Measurements from ENCODE around the gene PLPP4.

DNA sequence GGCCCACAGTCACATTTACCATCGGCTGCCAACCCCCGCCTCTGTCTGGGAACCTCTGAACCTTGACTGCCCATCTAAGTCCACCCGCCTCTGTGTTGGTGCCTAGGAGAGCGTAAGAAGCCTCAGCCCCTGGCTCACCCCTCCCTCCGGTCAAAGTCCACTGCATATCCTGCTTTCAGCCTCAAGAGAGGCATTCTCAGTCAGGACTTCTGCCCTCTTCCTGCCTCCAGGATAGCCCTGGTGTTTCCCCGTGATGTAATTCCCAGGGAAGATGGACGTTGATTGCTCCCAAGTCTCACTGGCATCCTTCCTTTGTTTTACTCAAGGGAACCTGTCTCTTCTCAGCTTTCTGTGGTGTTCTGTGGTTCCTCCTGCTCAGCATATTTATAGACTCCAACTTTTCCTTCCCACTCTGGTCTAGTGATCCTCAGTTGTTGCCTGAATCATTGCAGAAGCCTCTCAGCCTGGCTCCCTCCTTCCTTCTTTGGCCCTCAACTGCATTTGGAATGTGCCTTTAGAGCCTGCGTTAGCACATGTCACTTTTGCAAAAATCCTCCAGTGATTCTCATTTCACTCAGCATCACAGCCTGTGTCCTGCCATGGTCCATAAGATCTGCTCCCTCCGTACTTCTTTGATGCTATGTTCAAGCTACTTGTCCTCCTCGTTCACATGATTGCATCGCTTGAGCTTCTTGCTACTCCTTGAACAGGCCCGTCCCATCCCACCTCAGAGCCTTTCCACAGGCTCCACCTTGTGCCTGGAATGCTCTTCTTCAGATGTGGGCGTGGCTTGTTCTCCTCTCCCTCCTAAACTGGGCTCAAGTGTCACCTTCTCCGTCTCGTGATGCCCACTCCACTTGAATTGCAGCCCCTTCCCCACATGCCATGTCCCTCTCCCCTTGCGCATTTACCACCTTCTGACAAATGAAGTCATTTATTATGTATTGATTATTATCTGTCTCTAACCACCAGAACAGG, 124.2 kb downstream of the PLPP4 start:
- TF ChIP-seq, protein P1, sequence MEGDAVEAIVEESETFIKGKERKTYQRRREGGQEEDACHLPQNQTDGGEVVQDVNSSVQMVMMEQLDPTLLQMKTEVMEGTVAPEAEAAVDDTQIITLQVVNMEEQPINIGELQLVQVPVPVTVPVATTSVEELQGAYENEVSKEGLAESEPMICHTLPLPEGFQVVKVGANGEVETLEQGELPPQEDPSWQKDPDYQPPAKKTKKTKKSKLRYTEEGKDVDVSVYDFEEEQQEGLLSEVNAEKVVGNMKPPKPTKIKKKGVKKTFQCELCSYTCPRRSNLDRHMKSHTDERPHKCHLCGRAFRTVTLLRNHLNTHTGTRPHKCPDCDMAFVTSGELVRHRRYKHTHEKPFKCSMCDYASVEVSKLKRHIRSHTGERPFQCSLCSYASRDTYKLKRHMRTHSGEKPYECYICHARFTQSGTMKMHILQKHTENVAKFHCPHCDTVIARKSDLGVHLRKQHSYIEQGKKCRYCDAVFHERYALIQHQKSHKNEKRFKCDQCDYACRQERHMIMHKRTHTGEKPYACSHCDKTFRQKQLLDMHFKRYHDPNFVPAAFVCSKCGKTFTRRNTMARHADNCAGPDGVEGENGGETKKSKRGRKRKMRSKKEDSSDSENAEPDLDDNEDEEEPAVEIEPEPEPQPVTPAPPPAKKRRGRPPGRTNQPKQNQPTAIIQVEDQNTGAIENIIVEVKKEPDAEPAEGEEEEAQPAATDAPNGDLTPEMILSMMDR (conservative IDR thresholded peaks at IDR 0.05; ENCODE audit: low read depth, low read length) = no peak
- no peak for TF ChIP-seq EZH2 (IDR thresholded peaks at IDR 0.05; ENCODE audit: borderline replicate concordance, low read depth, low read length, poor library complexity, severe bottlenecking)
